HepG2 (cell line): ENCODE results near the gene GPR148. TPM values are rescaled to one million over a fixed set of nuclear protein-coding genes. Genes with fewer than 3 reads are reported as not detected.
"Not testable (repeated sequence)": the region's sequence is repeated elsewhere in the genome, so short reads cannot be mapped to it uniquely, and the experiment has no call there.

ENCODE experiments used
- ATAC-seq: fragments of 200-7000 bp; cut with Tn5 transposase; 3 replicates; pipeline ENCODE4 v1.9.1; 2020; ENCODE audit warnings: mild to moderate bottlenecking, moderate library complexity
- BruUV-seq: library from RNA; stranded (reverse); fragments of 400-500 nt; replicated peaks from 2 replicates; lab custom pipeline; 2021; lab: Mats Ljungman, UMichigan
- CTCF ChIA-PET: fragments of 300-600 bp; formaldehyde crosslinking; extraction: SDS; loops from one replicate; lab custom pipeline; 2021; ENCODE audit warnings: low total read pairs, inconsistent platforms, low intra/inter-chr PET ratio; lab: Yijun Ruan, JAX
- POLR2A ChIA-PET: fragments of 350-600 bp; sonication (Branson Sonifier 250); formaldehyde crosslinking; loops from one replicate; lab custom pipeline; 2020; ENCODE audit warnings: antibody characterized with exemption, inconsistent platforms; lab: Yijun Ruan, JAX
- DNase-seq: peaks from one replicate; pipeline ENCODE4 v3.0.0-alpha.2; 2015; ENCODE audit warnings: low spot score
- FAIRE-seq: peaks from 3 replicates; lab custom pipeline; 2011; peaks lifted over from hg19 to GRCh38; lab: Jason Lieb, UNC
- H2AFZ ChIP-seq: one replicate; pipeline ENCODE4 v1.6.1; 2011; ENCODE audit warnings: low read length, inconsistent platforms
- H3K27ac ChIP-seq: fragments of 300-600 bp; 3 replicates; pipeline ENCODE4 v1.8.0; 2011; ENCODE audit warnings: mixed run types, mild to moderate bottlenecking, mixed read lengths, low read length, inconsistent platforms; ENCODE audit not compliant: insufficient read depth; ENCODE audit errors: extremely low read length
- H3K27me3 ChIP-seq, 2 experiments: fragments of 200-600 bp in 1 of 2; 2 replicates in 1 of 2; 3 replicates in 1 of 2; pipeline versions ENCODE4 v1.6.0 to v1.8.0; 2011; ENCODE audit warnings: low read length in 2 of 2, mild to moderate bottlenecking in 2 of 2, moderate library complexity in 2 of 2, inconsistent platforms in 1 of 2; ENCODE audit not compliant: insufficient read depth in 2 of 2, control insufficient read depth in 1 of 2
- H3K36me3 ChIP-seq, 2 experiments: fragments of 200-600 bp in 1 of 2; replicated peaks in 1 of 2; 2 replicates in 1 of 2; 3 replicates in 1 of 2; pipeline versions ENCODE4 v1.5.1 to v1.8.0; 2011; ENCODE audit warnings: low read length in 2 of 2, inconsistent platforms in 1 of 2; ENCODE audit not compliant: insufficient read depth in 2 of 2, control insufficient read depth in 1 of 2
- H3K4me1 ChIP-seq: 2 replicates; pipeline ENCODE4 v1.5.1; 2012; ENCODE audit warnings: low read length, inconsistent platforms; ENCODE audit not compliant: insufficient read depth
- H3K4me2 ChIP-seq: 2 replicates; pipeline ENCODE4 v1.6.0; 2011; ENCODE audit warnings: low read depth, low read length, inconsistent platforms
- H3K4me3 ChIP-seq, 3 experiments: fragments of 200-600 bp in 1 of 3; sonication (generic), shearing (Covaris generic) in 1 of 3; replicated peaks in 1 of 3; 2 replicates each; pipeline ENCODE4 v1.5.1; 2011 to 2016; ENCODE audit warnings: low read length in 3 of 3, inconsistent platforms in 2 of 3, low read depth in 2 of 3, mild to moderate bottlenecking in 2 of 3, control low read depth in 1 of 3, mixed read lengths in 1 of 3; ENCODE audit not compliant: insufficient read depth in 1 of 3
- H3K79me2 ChIP-seq: one replicate; pipeline ENCODE4 v1.6.1; 2011; ENCODE audit warnings: low read length, inconsistent platforms; ENCODE audit not compliant: insufficient read depth
- H3K9ac ChIP-seq: 2 replicates; pipeline ENCODE4 v1.6.0; 2011; ENCODE audit warnings: mild to moderate bottlenecking, low read depth, low read length, inconsistent platforms; ENCODE audit not compliant: insufficient read depth
- H3K9me3 ChIP-seq: 2 replicates; pipeline ENCODE4 v1.5.1; 2012; ENCODE audit warnings: mild to moderate bottlenecking, low read length
- H4K20me1 ChIP-seq: 2 replicates; pipeline ENCODE4 v1.6.0; 2011; ENCODE audit warnings: inconsistent platforms, mild to moderate bottlenecking, low read length, moderate library complexity; ENCODE audit not compliant: insufficient read depth
- ELK4 ChIP-seq: sonication (generic); formaldehyde crosslinking; IDR thresholded peaks from 2 replicates; pipeline ENCODE4 v1.9.0; 2021; ENCODE audit warnings: missing genetic modification reagents, borderline replicate concordance
- FUBP1 ChIP-seq: sonication (generic); formaldehyde crosslinking; IDR thresholded peaks from 2 replicates; pipeline ENCODE4 v1.5.1; 2020; ENCODE audit warnings: missing genetic modification reagents, mild to moderate bottlenecking, borderline replicate concordance
- NAIF1 ChIP-seq: sonication (generic); formaldehyde crosslinking; IDR thresholded peaks from 2 replicates; pipeline ENCODE4 v1.5.0; 2020; ENCODE audit warnings: mild to moderate bottlenecking, missing genetic modification reagents, borderline replicate concordance
- ZSCAN22 ChIP-seq: sonication (generic); formaldehyde crosslinking; IDR thresholded peaks from 2 replicates; pipeline ENCODE4 v1.4.0; 2020; ENCODE audit warnings: mild to moderate bottlenecking, missing genetic modification reagents
- WGBS: methylation state at CpG from one replicate; pipeline ENCODE4 v1.1.6; 2017; ENCODE audit warnings: low lambda C conversion rate; 5-methylcytosine and 5-hydroxymethylcytosine counted together
- in situ Hi-C: cut with HindIII; loops from 2 replicates; pipeline ENCODE4 v1.10.0; 2017; ENCODE audit warnings: low pct_unique_long_range_greater_than_20kb; ENCODE audit not compliant: extremely low pct_ligation_motif_present
- intact Hi-C: fragments of 100-400 bp; cut with micrococcal nuclease; formaldehyde crosslinking; loops from one replicate; pipeline ENCODE4 v1.10.0; 2022; ENCODE audit not compliant: unreplicated experiment
- polyA plus RNA-seq, 8 experiments: library from polyadenylated mRNA; depleted of rRNA in 3 of 8; stranded (reverse) in 7 of 8; unstranded in 1 of 8; fragments of >200 nt; fragmentation: Illumina TruSeq in 4 of 8; extraction: Trizol in 4 of 8; gene quantifications; 2 replicates each; pipeline versions ENCODE4 v1.2.1 to v1.2.3, GENCODE V29; 2011 to 2016; ENCODE audit warnings: low read depth in 4 of 8, missing spikeins in 1 of 8, mixed read lengths in 1 of 8; ENCODE audit not compliant: insufficient read depth in 1 of 8
- total RNA-seq, 5 experiments: library from RNA; depleted of rRNA; stranded (reverse); fragments of >200 nt; fragmentation: Illumina TruSeq; extraction: Trizol; gene quantifications; 2 replicates each; pipeline ENCODE4 v1.2.3, GENCODE V29; 2016; ENCODE audit warnings: low read depth in 1 of 5
- TF ChIP-seq, protein P1 (sequence below): sonication (generic); formaldehyde crosslinking; IDR thresholded peaks from 2 replicates; pipeline ENCODE4 v1.4.0; 2020; ENCODE audit warnings: missing genetic modification reagents
- TF ChIP-seq, protein P2 (sequence below): sonication (generic); formaldehyde crosslinking; IDR thresholded peaks from 2 replicates; pipeline ENCODE4 v1.4.0; 2020; ENCODE audit warnings: mild to moderate bottlenecking, missing genetic modification reagents

The GPR148 gene
- total and polyA plus RNA-seq, 2 of the 13 experiments (the other 11 are each of a cell fraction or from before 2014, with no cell fraction given), result not detected

DNA sequence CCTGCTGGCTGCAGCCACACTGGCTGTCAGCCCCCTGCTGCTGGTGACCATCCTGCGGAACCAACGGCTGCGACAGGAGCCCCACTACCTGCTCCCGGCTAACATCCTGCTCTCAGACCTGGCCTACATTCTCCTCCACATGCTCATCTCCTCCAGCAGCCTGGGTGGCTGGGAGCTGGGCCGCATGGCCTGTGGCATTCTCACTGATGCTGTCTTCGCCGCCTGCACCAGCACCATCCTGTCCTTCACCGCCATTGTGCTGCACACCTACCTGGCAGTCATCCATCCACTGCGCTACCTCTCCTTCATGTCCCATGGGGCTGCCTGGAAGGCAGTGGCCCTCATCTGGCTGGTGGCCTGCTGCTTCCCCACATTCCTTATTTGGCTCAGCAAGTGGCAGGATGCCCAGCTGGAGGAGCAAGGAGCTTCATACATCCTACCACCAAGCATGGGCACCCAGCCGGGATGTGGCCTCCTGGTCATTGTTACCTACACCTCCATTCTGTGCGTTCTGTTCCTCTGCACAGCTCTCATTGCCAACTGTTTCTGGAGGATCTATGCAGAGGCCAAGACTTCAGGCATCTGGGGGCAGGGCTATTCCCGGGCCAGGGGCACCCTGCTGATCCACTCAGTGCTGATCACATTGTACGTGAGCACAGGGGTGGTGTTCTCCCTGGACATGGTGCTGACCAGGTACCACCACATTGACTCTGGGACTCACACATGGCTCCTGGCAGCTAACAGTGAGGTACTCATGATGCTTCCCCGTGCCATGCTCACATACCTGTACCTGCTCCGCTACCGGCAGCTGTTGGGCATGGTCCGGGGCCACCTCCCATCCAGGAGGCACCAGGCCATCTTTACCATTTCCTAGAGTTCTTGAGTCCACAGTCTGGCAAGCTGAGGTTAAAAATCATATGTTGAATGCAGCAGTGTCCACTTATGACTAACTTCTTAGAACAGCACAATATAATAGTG is 741 bp downstream of the GPR148 start:
- 56% methylated on average over 17 of the region's 17 CpGs for WGBS
- no peak for DNase-seq
- Histone ChIP-seq H3K4me2 (no peak overlapping the region), H4K20me1 (no peaks in the 10 kb centered on the region), H3K36me3 (no peaks in the 10 kb centered on the region), H3K4me1 (no peaks in the 10 kb centered on the region), H3K9me3 (no peaks in the 10 kb centered on the region), H3K27me3 (peaks cover 0 to 23% of the 10 kb centered on the region in 2 experiments; a peak in 2 of 5 replicates), H3K79me2 (no peaks in the 10 kb centered on the region), H3K9ac (no peak overlapping the region), H3K27ac (no peak overlapping the region), H3K4me3 (no peak overlapping the region), H2AFZ (no peak overlapping the region)
- BruUV-seq, result no TSS peak
- POLR2A ChIA-PET, result no interaction called here
- TF ChIP-seq, protein P1, sequence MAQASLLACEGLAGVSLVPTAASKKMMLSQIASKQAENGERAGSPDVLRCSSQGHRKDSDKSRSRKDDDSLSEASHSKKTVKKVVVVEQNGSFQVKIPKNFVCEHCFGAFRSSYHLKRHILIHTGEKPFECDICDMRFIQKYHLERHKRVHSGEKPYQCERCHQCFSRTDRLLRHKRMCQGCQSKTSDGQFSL (CRISPR knock-in tag), result no peak
- TF ChIP-seq, protein P2, sequence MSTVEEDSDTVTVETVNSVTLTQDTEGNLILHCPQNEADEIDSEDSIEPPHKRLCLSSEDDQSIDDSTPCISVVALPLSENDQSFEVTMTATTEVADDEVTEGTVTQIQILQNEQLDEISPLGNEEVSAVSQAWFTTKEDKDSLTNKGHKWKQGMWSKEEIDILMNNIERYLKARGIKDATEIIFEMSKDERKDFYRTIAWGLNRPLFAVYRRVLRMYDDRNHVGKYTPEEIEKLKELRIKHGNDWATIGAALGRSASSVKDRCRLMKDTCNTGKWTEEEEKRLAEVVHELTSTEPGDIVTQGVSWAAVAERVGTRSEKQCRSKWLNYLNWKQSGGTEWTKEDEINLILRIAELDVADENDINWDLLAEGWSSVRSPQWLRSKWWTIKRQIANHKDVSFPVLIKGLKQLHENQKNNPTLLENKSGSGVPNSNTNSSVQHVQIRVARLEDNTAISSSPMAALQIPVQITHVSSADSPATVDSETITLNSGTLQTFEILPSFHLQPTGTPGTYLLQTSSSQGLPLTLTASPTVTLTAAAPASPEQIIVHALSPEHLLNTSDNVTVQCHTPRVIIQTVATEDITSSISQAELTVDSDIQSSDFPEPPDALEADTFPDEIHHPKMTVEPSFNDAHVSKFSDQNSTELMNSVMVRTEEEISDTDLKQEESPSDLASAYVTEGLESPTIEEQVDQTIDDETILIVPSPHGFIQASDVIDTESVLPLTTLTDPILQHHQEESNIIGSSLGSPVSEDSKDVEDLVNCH (CRISPR knock-in tag), result no peak
- TF ChIP-seq ELK4 (CRISPR knock-in tag), result no peak
- TF ChIP-seq ZSCAN22, result no peak
- no peak for TF ChIP-seq FUBP1
- no peak for TF ChIP-seq NAIF1
- no peak for ATAC-seq
- CTCF ChIA-PET, result no interaction called here
- FAIRE-seq, result no peak
- intact Hi-C loops, result no loop called here
- in situ Hi-C loops, result no loop called here

- H3K79me2 ChIP-seq, CTCF ChIA-PET, H3K27ac ChIP-seq, BruUV-seq, POLR2A ChIA-PET, in situ Hi-C loops, H3K9me3 ChIP-seq, H2AFZ ChIP-seq, H4K20me1 ChIP-seq, H3K36me3 ChIP-seq, H3K4me3 ChIP-seq, DNase-seq, ATAC-seq, H3K4me2 ChIP-seq, H3K9ac ChIP-seq, FAIRE-seq, H3K4me1 ChIP-seq, intact Hi-C loops: not testable (repeated sequence)
- H3K27me3 ChIP-seq, result peaks cover 0 to 25% of the 10 kb centered on the region in 2 experiments; a peak in 2 of 5 replicates
- WGBS, result 46% methylated on average over 11 of the region's 11 CpGs
Measured at GRCh38 chr2:130732257-130732656, 3.4 kb downstream of the GPR148 start.
